OCI-LY3 (cell line): ENCODE measurements around the gene ASCL2.

Source experiments
- CTCF ChIP-seq: fragments of 200-600, 300-600 bp; sonication (generic); IDR thresholded peaks from 2 replicates; pipeline ENCODE4 v1.5.1; 2014; ENCODE audit warnings: antibody characterized with exemption, low read length, low read depth
- EZH2phosphoT487 ChIP-seq: fragments of 200-600 bp; shearing (Covaris generic); IDR thresholded peaks from 2 replicates; pipeline ENCODE4 v1.6.1; 2018; ENCODE audit warnings: antibody characterized with exemption, mixed run types, low read depth

- TF ChIP-seq CTCF (no peak), EZH2phosphoT487 (no peak)
These were observed 48.3 kb upstream of the ASCL2 start for GRCh38 chr11:2318707-2319106.
